ENCODE measurements around the gene OSBP2.

The OSBP2 gene

DNA sequence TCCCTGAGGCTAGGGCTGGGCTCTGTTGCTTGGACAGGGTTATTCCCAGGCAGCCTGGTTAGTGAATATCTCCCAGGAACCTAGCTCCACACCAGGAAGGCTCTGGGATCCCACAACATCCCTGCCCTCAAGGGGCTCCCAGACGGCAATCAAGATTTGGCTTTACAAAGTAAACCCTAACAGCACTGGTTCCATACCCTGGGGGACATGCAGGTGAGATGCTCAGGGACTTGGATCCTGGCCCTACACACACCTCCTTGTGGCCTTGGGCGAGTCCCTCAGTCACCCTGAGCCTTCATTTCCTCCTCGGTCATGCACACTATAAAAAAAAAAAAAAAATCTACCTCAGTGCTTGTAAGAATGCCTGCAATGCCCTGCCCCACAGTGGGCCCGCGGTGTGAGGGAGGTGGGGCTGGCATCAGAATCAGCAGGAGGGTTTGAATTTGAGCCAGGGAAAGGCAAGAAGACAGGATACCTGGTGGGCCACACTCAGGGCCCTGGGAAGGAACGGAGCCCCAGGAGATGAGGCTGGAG lies 187.6 kb downstream of the OSBP2 start:
- no peak for DNase-seq (ENCODE audit: low read depth)

DNA sequence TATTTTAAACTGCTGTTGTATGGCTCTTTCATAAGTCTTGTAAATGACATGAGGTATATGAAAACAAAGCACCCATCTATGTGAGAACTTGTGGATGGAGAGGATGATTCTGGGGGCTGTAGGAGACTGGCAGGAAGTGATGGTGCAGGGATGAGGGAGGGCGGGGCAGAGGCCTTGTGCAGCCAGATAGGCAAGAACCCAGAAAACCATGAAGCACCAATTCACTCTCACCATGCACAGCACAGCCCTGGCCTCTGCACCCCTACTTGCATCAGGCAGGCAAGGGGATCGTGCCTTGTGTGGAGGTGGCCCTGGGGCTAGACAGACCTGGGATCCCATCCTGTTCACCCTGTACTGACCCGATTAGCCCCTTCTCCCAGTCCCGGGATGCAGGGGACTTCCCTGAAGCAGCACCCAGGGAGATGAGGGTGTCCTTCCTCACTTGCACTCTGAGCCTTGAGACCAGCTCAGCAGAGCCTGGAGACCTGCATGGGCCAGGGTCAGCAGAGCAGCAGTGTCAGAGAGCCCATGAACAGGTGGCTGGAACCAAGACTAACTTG lies 188.4 kb downstream of the OSBP2 start:
- no peak for DNase-seq (ENCODE audit: low read depth)

DNA sequence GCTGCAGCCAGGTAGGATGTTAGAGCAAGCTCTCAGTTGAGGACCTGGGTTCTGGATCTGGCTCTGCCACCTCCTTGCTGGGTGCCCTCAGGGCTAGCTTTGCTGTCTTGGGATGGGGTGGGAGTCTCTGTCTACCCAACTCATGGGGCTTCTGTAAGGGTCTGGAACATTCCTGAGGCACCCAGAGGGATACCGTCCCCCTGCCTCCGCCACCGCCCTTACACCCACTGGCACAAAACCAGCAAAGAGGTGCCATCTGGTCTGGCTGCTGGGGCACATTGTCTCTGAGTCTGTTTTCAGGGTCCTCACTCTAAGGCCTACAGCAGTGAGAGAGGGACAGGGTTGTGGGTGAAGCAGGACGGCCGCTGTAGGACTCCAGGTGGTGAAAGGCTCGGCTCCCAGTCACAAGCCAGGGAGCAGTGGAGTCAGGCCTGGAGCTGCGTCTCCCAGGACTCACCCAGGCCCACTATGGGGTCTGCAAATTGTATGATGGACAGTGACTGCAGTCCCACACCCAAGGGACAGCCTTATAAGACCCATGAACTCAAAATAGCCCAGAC lies 189.0 kb downstream of the OSBP2 start:
- no peak for DNase-seq (ENCODE audit: low read depth)

DNA sequence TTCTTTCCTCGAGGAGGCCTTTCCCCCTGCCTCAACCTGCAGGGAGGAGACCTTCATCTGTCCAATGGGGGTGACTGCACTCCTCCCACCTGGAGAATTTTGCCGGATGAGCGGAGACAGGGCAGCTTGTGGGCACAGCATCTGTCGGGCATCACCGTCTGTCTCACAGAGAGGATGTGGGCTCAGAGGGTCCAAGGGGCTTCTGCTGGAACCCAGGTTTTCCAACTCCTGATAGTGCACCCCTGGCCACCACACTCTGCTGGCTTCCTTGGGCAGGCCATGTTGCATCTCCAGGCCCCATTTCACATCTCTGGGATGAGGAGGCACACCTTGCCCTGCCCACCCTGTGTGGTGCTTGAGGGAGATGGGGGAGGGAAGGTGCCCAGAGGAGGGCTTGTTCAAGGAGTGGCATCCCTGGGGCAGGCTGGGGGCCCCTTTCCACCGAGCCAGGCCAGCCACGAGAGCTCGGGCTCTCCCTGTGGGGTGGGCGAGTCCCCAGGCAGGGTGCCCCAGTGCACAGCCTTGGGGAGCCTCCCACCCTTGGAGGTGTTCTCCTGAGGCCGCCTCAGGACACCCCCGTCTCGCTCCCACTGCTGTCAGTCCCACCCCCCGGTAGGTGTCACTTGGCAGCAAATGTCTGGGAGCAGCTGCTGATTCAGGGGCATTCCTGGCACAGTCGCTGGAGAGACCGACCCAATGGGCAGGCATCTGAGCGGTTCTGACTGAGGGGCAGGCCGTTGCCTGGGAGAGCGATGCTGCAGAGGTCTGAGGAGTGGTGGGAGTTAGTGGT lies 189.7 kb downstream of the OSBP2 start:
- no peak for DNase-seq (ENCODE audit: low read depth)

DNA sequence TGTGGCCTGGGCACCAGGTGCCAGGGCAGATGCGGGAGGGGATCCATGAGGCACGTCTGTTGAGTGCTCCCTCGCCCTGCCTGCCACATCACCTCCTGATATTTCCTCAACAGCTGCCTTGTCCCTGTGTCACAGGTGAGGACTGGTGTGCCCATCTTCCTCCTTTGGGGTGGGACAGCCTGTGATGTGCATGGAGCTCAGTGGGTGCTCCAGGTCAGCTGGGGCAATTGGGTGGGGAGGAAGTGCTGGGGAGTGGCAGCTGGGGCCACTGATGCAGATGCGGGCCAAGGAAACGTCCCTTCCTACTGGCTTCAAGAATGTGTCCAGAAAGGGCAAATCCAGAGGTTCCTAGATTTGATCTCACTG lies 190.3 kb downstream of the OSBP2 start:
- no peak for DNase-seq (ENCODE audit: low read depth)

DNA sequence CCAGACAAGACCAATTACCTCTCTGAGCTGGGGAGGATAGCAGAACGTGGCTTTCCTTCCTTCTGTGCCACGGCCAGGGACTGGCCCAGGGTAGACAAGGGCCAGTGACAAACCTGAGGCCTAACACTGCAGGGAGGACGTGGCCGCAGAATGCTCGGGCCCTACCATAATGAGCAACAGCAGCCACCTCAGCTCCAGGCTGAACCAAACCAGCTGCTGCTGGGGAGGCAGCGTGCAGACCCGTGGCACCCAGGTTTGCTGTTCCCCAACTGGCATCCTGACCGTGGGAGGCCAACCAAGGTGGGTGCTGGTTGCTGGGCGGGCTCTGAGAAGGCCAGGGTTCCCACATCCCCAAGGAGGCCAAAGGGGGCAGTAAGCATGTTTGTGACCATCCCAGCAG lies 190.9 kb downstream of the OSBP2 start:
- no peak for DNase-seq (ENCODE audit: low read depth)

DNA sequence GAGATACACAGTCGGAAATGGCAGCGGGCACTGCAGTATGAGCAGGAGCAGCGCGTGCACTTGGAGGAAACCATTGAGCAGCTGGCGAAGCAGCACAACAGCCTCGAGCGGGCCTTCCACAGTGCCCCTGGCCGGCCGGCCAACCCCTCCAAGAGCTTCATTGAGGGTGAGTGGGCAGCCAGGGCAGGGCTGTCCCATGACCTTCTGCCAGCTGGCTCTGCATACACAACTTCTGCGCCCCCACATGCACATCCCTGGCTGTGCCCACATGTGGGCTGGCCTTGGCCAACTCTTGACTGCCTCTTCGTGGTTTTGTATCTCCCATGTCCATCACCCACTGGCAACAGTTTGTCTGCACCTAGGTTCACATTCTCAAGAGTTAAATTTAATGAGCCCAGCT lies 192.8 kb downstream of the OSBP2 start:
- DNase-seq (ENCODE audit: low read depth) = no peak

DNA sequence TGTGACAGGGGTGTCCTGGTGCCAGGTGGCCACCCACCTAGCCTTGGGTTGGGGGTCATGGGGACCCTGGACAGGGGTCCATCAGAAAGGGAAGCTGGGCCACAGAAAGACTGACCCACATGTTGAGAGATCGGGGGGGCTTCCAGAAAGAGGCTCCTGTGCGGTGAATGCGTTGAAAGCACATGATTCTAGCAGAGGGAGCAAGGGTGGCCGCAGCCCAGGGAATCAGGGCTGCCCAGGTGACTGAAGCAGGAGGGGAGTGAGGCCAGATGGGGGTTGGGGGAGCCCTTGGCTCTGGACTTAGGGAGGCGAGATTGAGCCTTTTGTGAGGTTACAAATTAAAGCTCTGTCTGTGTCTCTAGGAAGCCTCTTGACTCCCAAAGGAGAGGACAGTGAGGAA lies 193.2 kb downstream of the OSBP2 start:
- no peak for DNase-seq (ENCODE audit: low read depth)

DNA sequence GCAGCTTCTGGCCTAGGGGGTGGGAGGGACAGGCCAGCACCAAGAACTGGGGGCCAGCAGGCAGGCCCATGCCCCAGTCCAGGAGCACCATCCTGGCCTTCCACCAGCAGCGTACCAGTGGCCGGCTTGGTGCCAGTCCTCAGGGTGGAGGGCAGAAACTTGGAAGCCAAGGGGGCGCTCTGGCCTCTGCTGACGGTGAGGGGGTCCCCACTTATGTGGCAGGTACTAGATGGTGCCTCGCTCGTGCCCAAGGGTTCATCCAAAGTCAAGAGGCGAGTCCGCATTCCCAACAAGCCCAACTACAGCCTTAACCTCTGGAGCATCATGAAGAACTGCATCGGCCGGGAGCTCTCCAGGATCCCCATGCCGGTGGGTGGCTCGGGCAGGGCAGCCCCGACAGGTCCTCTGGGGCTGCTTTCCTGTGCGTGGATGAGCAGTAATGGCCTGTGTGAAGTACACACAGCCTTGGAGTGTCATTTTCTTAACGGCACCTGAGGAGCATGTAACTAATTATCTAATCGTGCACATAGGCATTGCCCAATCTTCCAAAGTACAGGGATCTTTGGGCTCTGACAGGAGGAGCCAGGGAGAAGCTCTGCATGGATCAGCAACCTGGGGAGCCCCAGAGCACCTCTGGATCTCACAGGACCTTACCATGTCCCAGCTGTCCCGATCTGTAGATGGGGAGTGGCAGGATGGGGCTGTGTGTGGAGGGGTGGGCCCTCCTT lies 194.8 kb downstream of the OSBP2 start:
- DNase-seq (ENCODE audit: low read depth) = no peak

DNA sequence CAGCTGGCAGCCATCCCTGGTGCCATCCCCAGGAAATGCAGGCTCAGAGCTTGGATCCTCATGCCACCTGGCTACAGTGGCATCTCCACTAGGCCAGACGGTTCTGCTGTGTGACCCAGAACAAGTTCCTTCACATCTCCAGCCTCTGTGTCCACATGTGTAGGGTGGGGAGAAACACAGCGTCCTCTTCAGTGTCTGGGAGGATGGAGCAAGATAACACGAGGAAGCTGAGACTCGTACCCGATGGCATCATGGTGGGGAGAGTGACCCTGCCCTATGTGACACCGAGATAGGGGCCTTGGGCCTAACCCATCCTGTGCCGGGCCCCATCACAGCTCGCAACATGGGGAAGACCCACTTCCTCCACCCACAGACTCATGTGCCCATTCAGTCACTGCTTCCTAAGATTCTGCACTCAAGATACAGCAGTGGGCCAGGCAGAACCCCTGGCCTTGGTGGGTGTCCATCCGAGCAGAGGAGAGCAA lies 195.4 kb downstream of the OSBP2 start:
- DNase-seq (ENCODE audit: low read depth) = no peak

DNA sequence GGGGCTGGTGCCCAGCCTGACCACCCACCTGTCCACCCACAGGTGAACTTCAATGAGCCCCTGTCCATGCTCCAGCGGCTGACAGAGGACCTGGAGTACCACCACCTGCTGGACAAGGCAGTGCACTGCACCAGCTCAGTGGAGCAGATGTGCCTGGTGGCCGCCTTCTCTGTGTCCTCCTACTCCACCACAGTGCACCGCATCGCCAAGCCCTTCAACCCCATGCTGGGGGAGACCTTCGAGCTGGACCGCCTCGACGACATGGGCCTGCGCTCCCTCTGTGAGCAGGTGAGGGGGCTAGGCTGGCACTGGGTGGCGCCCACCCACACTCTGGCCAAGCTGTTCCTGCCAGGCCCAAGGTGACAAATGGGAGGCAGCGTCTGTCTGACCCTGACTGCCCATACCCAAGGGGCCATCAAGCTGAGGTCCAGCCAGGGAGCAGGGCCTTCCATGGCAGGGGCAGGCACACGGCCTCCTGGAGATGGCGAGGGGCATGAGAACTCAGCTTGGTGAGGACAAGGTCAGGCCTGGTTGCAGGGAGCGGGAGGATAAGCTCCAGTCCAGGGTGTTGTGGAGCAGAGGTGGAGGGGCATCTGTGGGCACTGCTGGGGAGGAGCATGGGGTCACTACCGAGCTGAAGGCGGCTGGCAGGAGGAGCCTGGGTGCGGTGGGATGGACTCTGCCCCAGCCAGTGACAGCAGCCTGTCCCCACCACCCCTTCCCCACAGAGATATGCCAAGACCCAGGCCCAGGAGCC lies 196.2 kb downstream of the OSBP2 start:
- no peak for DNase-seq (ENCODE audit: low read depth)

DNA sequence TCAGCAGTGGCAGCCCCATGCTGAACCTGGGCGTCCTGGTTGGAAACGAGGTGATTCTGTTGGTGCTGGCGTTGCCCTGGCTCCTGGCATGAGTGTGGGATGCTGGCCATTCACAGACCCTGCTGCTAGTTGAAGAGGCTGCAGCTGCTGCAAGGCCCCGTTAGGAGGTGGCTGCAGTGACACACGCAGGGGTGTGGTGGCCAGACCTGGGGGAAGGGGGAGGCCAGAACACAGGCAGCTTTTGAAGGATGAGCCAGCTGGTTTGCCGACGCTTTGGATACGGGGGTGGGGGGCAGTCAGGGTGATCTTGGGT lies 196.7 kb downstream of the OSBP2 start:
- DNase-seq (ENCODE audit: low read depth) = no peak

DNA sequence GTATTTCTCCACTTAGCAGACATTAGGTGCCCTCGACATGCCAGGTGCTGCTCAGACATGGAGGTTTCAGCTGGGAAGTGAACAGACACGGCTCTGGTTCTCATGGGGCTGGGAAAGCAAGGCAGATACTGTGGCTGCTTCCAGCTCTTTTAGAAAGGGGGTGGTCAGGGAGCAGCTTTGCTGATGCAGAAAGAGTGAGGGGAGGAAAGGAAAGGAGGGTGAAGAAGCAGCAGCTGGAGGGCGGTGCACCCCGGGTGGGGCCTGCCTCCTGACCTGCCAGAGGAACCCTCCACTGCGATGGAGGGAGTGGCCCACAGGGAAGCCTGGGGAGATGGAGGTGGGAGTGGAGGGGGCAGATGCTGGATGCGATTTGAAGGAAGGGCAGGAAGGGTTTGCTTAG lies 197.1 kb downstream of the OSBP2 start:
- DNase-seq (ENCODE audit: low read depth) = no peak

DNA sequence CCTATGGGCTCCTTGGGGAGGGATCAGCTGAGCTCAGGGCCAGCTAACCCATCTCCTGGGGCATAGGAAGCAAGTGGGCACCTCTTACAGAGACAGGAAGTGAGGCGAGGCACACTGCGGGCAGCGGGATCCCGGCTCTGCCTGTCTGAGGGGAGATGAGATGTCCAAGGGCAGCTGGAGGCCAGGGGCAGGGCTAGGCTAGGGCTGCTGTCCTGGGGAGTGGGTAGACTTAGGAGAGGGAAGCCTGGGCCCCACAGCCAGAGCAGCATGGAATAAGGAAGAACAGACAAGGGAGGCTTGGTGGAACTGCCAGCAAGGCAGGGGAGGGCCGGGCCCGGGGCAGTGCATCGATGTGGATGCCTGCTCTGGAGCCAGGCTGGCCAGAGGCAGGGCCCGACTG lies 197.6 kb downstream of the OSBP2 start:
- no peak for DNase-seq (ENCODE audit: low read depth)

DNA sequence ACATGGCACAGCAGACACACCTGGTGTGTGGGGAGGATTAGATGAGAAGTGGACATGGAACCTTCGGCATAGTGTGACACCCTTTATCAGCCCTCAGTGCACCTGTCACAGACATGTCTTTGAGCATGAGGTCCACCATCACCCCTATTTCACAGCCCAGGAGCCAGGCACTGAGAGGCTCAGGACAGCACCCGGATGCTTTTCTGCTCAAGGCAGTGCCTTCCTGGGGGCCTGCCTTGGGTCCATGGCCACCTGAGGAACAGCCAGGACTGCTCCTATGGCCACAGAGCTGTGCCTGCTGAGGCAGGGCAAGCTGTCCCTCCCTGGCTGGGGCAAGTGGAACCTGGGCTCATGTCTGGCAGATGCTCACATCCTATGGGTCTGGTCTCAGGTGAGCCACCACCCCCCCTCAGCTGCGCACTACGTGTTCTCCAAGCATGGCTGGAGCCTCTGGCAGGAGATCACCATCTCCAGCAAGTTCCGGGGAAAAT lies 198.1 kb downstream of the OSBP2 start:
- no peak for DNase-seq (ENCODE audit: low read depth)

DNA sequence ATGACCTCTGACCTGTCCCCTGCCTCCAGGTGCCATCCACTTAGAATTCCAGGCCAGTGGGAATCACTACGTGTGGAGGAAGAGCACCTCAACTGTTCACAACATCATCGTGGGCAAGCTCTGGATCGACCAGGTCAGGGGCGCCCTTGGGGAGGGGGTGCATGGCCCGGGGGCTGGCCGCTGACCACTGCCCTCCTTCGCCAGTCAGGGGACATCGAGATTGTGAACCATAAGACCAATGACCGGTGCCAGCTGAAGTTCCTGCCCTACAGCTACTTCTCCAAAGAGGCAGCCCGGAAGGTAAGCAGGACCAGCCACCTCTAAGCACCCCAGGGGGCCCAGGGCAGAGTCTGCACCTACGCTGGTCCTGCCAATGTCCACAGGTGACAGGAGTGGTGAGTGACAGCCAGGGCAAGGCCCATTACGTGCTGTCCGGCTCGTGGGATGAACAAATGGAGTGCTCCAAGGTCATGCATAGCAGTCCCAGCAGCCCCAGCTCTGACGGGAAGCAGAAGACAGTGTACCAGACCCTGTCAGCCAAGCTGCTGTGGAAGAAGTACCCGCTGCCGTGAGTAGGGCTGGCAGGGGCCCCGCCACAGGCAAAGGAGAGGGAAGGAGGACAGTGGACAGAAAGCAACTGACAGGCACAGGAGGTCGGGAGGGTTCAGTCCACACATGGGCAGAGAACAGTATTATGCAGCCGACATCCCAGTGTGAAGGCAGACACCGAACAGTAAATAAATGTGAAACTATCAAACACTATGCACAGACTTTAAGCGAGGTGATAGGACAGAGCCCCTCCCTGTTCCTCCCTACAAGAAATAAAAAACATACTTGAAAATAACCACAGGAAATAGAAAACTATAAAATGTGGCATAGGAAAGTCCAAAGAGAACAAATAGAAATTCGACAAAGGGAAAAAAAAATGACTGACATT lies 199.0 kb downstream of the OSBP2 start:
- no peak for DNase-seq (ENCODE audit: low read depth)

DNA sequence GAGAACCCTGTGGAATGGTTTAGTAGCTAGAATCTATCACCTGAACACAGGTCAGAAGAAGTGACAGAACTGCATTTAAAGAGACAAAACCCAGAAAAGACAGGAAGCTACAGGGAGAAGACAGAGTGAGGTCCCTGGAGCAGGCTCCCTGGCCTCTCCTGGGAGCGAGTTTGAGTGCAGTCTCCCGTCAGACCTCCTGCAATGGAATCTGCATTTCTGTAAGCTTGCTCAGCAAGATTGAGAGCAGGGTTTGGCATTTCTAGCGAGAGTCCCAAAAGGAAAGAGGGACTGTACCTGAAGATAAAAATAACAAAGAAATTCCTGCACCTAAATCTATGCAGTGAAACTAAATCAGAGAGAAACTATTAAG lies 199.7 kb downstream of the OSBP2 start:
- no peak for DNase-seq (ENCODE audit: low read depth)

DNA sequence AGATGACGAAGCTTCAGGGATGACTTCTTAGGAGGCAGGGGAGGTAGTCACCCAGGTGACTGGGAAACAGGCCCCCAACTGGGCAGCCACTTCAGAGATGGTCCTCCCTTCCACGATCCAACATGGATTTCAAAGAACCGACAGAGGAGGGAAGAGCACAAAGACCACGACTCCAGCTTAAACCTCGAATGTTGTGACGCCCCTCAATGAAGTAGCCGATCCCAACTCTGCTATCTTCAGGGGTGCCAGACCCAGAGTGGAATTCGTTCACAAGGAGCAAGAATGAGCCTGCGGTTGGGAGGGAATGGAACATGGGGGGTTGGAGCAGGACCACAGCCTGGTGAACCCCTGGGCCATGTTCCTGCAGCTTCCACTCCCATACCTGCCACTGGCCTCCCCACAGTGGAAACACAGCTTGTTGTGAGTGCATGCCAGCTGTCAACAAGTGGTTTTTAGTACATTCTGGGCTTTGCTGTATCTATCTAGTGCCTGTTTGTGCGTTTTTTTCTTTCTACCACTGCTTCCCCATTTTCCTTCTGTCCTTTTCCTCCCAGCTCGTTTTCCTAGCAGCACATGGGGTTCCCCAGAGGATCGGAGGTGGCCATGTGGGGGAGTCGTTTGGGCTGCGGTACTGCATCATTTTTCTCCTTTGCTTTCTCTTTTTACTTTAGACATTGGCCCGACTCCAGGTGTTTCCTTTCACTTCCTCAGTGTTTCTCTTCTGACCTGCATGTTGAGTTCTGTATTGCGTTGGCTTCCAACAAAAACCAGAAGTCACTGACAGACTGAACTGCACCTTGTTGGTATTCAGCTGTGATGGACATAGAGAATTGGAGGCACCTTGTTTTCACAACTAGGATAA lies 208.1 kb downstream of the OSBP2 start:
- no peak for DNase-seq (ENCODE audit: low read depth)

DNA sequence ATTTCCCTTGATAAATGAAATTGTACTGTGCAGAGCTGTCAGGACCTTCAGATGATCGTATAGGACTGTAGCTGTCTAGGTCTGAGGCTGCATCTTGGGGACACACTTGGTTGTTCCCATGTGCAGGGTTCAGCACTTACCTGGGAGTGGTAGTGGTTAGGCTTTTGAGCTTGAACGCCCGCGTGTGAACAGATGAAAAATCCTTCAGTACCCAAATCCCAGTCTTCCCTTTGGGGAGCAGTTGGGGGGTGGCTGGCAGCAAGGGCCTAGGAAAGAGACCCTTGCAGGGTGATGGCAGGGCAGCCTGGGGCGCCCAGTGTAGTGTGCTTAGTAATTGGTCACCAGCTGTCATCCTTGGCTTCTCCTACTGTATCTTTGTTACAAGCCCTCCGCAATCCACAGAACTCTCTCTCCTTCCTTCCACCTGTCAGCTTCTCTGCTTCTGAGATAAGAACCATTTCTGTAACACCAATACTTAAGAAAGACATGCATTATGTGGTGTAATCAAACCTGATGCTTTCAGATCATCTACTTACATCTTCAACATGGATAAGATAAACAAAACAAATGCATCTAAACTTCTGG lies 209.3 kb downstream of the OSBP2 start:
- DNase-seq (ENCODE audit: low read depth) = no peak

All from GM04504 (cell line).